Superior temporal gyrus (tissue), 1 donor: ENCODE measurements around the gene FAM110D.

ENCODE experiments used
- DNase-seq: peaks from one replicate; pipeline ENCODE4 v3.0.0-alpha.2; 2016; ENCODE audit errors: extremely low spot score

FAM110D gene

GRCh38 chr1:26188477-26188876, 29.6 kb downstream of the FAM110D start:
- DNase-seq, result no peak

- no peak for DNase-seq
Measured at GRCh38 chr1:26189331-26189730, 30.5 kb downstream of the FAM110D start.

- no peak for DNase-seq
Measured at GRCh38 chr1:26189751-26190275, 30.9 kb downstream of the FAM110D start.

- DNase-seq, result peak; percentile 26
Measured at GRCh38 chr1:26190373-26190987, 31.6 kb downstream of the FAM110D start, which contains the start of gene CATSPER4. Gene CATSPER4, plus strand, starts transcription at chr1:26190602. Its CDS starts 26 bp downstream, at chr1:26190628.

- no peak for DNase-seq
Measured at GRCh38 chr1:26191739-26192138, 32.9 kb downstream of the FAM110D start.

GRCh38 chr1:26195805-26196204, 36.9 kb downstream of the FAM110D start:
- DNase-seq, result no peak

GRCh38 chr1:26197301-26197700, 38.4 kb downstream of the FAM110D start:
- DNase-seq, result no peak

GRCh38 chr1:26197813-26198212, 38.9 kb downstream of the FAM110D start:
- no peak for DNase-seq

- no peak for DNase-seq
Measured at GRCh38 chr1:26200413-26200812, 41.5 kb downstream of the FAM110D start.

- no peak for DNase-seq
Measured at GRCh38 chr1:26203642-26204318, 44.9 kb downstream of the FAM110D start.

- DNase-seq, result no peak
Measured at GRCh38 chr1:26210147-26210870, 51.4 kb downstream of the FAM110D start.

- no peak for DNase-seq
Measured at GRCh38 chr1:26212726-26213125, 53.8 kb downstream of the FAM110D start.

- DNase-seq, result no peak
Measured at GRCh38 chr1:26213335-26213905, 54.5 kb downstream of the FAM110D start.
